Endodermal cell (in vitro differentiated cells): ENCODE results near the gene RAB39A. TPM values are rescaled to one million over a fixed set of nuclear protein-coding genes. Genes with fewer than 3 reads are reported as not detected.
"Not testable (repeated sequence)": the region's sequence is repeated elsewhere in the genome, so short reads cannot be mapped to it uniquely, and the experiment has no call there.

Experiments used
- DNase-seq: peaks from one replicate; pipeline ENCODE4 v3.0.0-alpha.2; 2017
- H3K27ac ChIP-seq: 2 replicates; pipeline ENCODE4 v1.5.1; 2013; ENCODE audit warnings: mild to moderate bottlenecking, low read depth, low read length, moderate library complexity
- H3K27me3 ChIP-seq: 2 replicates; pipeline ENCODE4 v1.6.1; 2013; ENCODE audit warnings: mild to moderate bottlenecking, low read length, moderate library complexity; ENCODE audit not compliant: insufficient read depth, control insufficient read depth, poor library complexity, severe bottlenecking
- H3K36me3 ChIP-seq: 2 replicates; pipeline ENCODE4 v1.7.0; 2013; ENCODE audit warnings: mild to moderate bottlenecking, low read length, moderate library complexity; ENCODE audit not compliant: control insufficient read depth, insufficient read depth
- H3K4me1 ChIP-seq: one replicate; pipeline ENCODE4 v1.7.0; 2013; ENCODE audit warnings: low read length; ENCODE audit not compliant: control insufficient read depth, insufficient read depth
- H3K4me3 ChIP-seq: 2 replicates; pipeline ENCODE4 v1.5.1; 2013; ENCODE audit warnings: mild to moderate bottlenecking, low read length, moderate library complexity
- H3K9ac ChIP-seq: 2 replicates; pipeline ENCODE4 v1.6.1; 2013; ENCODE audit warnings: mild to moderate bottlenecking, low read length, moderate library complexity; ENCODE audit not compliant: poor library complexity, severe bottlenecking; ENCODE audit errors: extremely low read depth
- H3K9me3 ChIP-seq: 2 replicates; pipeline ENCODE4 v1.6.1; 2013; ENCODE audit warnings: mild to moderate bottlenecking, low read length, moderate library complexity; ENCODE audit not compliant: control insufficient read depth
- H3K27ac Mint-ChIP-seq: 2 replicates; pipeline ENCODE4 v1.8.0; 2020; ENCODE audit warnings: mixed read lengths
- H3K27me3 Mint-ChIP-seq: 2 replicates; pipeline ENCODE4 v1.8.0; 2021; ENCODE audit warnings: mild to moderate bottlenecking, mixed read lengths; ENCODE audit not compliant: insufficient read depth
- H3K36me3 Mint-ChIP-seq: 2 replicates; pipeline ENCODE4 v1.8.0; 2020; ENCODE audit warnings: low read depth, mixed read lengths
- H3K4me1 Mint-ChIP-seq: 2 replicates; pipeline ENCODE4 v1.8.0; 2020; ENCODE audit warnings: mixed read lengths
- H3K4me3 Mint-ChIP-seq: 2 replicates; pipeline ENCODE4 v1.8.0; 2020; ENCODE audit warnings: mild to moderate bottlenecking, moderate library complexity, mixed read lengths
- H3K9me3 Mint-ChIP-seq: 2 replicates; pipeline ENCODE4 v1.8.0; 2020; ENCODE audit warnings: mild to moderate bottlenecking, mixed read lengths
- CTCF ChIP-seq: fragments of 200-600 bp; sonication (generic); conservative IDR thresholded peaks from 2 replicates; pipeline ENCODE4 v1.5.0; 2021; ENCODE audit warnings: antibody characterized with exemption, mild to moderate bottlenecking
- WGBS, 2 experiments: methylation state at CpG; one replicate each; pipeline versions ENCODE4 v1.1.5 to v1.1.7; 2013; ENCODE audit warnings: missing lambda C conversion rate in 2 of 2, mixed read lengths in 1 of 2; ENCODE audit not compliant: insufficient coverage in 1 of 2, insufficient read length in 1 of 2; 5-methylcytosine and 5-hydroxymethylcytosine counted together
- total RNA-seq, 2 donors: library from RNA; stranded (reverse); fragmentation: NEBNext Ultra II Directional in 1 of 2; extraction: Animal tissue kit (Norgen Biotek cat#: 25700) in 1 of 2; gene quantifications; 2 replicates in 1 of 2; 3 replicates in 1 of 2; pipeline ENCODE4 v1.2.1, GENCODE V29; 2021

RAB39A gene
- total RNA-seq, 2 donors from 2014 or later = 4.8 to 7.5 TPM

GRCh38 chr11:107931206-107931605 lies 3.0 kb downstream of the RAB39A start:
- Histone ChIP-seq H3K4me3 (no peak overlapping the region), H3K9me3 (no peaks in the 10 kb centered on the region), H3K4me1 (peaks cover 2% of the 10 kb centered on the region), H3K27me3 (no peaks in the 10 kb centered on the region), H3K27ac (no peak overlapping the region), H3K36me3 (no peaks in the 10 kb centered on the region), H3K9ac (no peak overlapping the region)
- H3K4me1 Mint-ChIP-seq = peaks cover 7% of the 10 kb centered on the region
- no peak overlapping the region for H3K4me3 Mint-ChIP-seq
- WGBS, 2 experiments = 88 to 98% methylated on average over 1 to 6 of the region's 7 CpGs
- H3K9me3 Mint-ChIP-seq = no peaks in the 10 kb centered on the region
- TF ChIP-seq CTCF = no peak
- DNase-seq = no peak
- H3K27ac Mint-ChIP-seq = no peak overlapping the region
- peaks cover 2% of the 10 kb centered on the region for H3K36me3 Mint-ChIP-seq
- no peaks in the 10 kb centered on the region for H3K27me3 Mint-ChIP-seq

GRCh38 chr11:107947904-107948303 lies 19.7 kb downstream of the RAB39A start:
- H3K9me3 Mint-ChIP-seq = peaks cover 6% of the 10 kb centered on the region
- Histone ChIP-seq H3K4me3 (no peak overlapping the region), H3K4me1 (no peaks in the 10 kb centered on the region), H3K9ac (no peak overlapping the region), H3K27me3 (no peaks in the 10 kb centered on the region), H3K27ac (no peak overlapping the region), H3K36me3 (no peaks in the 10 kb centered on the region), H3K9me3 (no peaks in the 10 kb centered on the region)
- TF ChIP-seq CTCF = no peak
- H3K27ac Mint-ChIP-seq = no peak overlapping the region
- no peaks in the 10 kb centered on the region for H3K27me3 Mint-ChIP-seq
- WGBS, 2 experiments = 84 to 88% methylated on average over 3 of the region's 4 CpGs
- peaks cover 4% of the 10 kb centered on the region for H3K36me3 Mint-ChIP-seq
- no peak overlapping the region for H3K4me3 Mint-ChIP-seq
- DNase-seq = no peak
- peaks cover 4% of the 10 kb centered on the region for H3K4me1 Mint-ChIP-seq

- not testable (repeated sequence) for H3K9me3 Mint-ChIP-seq, H3K27me3 Mint-ChIP-seq, H3K4me3 ChIP-seq, H3K4me3 Mint-ChIP-seq, H3K27ac ChIP-seq, H3K4me1 ChIP-seq, H3K9ac ChIP-seq, H3K4me1 Mint-ChIP-seq, H3K27me3 ChIP-seq, H3K27ac Mint-ChIP-seq, H3K36me3 ChIP-seq, H3K9me3 ChIP-seq, H3K36me3 Mint-ChIP-seq
- DNase-seq = peak; percentile 78
- 78 to 87% methylated on average over 8 to 11 of the region's 12 CpGs for WGBS, 2 experiments
Observed at GRCh38 chr11:107948328-107948727, 20.1 kb downstream of the RAB39A start.

GRCh38 chr11:107951155-107951554 lies 22.9 kb downstream of the RAB39A start:
- Histone ChIP-seq H3K9ac (no peak overlapping the region), H3K4me3 (no peak overlapping the region), H3K27ac (no peak overlapping the region), H3K36me3 (no peaks in the 10 kb centered on the region), H3K27me3 (no peaks in the 10 kb centered on the region), H3K9me3 (no peaks in the 10 kb centered on the region), H3K4me1 (no peaks in the 10 kb centered on the region)
- peaks cover 2% of the 10 kb centered on the region for H3K36me3 Mint-ChIP-seq
- DNase-seq = no peak
- H3K27ac Mint-ChIP-seq = no peak overlapping the region
- H3K9me3 Mint-ChIP-seq = peaks cover 6% of the 10 kb centered on the region
- H3K27me3 Mint-ChIP-seq = no peaks in the 10 kb centered on the region
- no peak for TF ChIP-seq CTCF
- peaks cover 4% of the 10 kb centered on the region for H3K4me1 Mint-ChIP-seq
- no peak overlapping the region for H3K4me3 Mint-ChIP-seq
